Measurements from ENCODE around the gene KLHL35.
"Not testable (repeated sequence)": the region's sequence is repeated elsewhere in the genome, so short reads cannot be mapped to it uniquely, and the experiment has no call there.

The KLHL35 gene

GRCh38 chr11:75387736-75388294 is 45.2 kb downstream of the KLHL35 start:
- no peak for FAIRE-seq

DNA sequence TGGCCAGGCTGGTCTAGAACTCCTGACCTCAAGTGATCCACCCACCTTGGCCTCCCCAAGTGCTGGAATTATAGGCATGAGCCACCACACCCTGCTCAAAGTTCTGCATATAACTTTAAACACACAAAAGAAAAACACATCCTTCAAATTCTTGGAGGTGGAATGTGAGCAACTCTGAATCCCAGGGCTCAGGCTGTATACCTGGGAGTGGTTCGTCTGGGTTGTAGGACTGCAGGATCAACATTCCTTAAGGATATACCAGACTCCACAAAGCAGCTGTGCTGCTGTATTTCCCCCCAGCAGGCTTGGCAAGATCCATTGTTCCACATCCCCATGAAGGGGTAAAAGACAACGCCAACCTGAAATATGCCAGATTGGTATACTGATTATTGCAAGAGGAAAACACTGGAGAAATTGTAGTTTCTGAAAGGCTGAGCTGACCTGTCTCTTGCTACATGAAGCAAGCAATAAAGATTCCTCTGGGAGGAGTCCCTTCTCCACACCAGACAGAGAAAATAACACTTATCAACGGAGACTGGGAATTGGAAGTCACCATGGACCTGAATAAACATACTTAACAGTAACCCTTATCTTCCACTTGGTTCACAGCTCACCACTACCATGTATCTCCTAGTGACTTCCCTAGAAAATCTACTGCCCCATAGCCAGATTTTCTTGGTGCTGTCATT is 45.9 kb downstream of the KLHL35 start:
- no peak for FAIRE-seq

DNA sequence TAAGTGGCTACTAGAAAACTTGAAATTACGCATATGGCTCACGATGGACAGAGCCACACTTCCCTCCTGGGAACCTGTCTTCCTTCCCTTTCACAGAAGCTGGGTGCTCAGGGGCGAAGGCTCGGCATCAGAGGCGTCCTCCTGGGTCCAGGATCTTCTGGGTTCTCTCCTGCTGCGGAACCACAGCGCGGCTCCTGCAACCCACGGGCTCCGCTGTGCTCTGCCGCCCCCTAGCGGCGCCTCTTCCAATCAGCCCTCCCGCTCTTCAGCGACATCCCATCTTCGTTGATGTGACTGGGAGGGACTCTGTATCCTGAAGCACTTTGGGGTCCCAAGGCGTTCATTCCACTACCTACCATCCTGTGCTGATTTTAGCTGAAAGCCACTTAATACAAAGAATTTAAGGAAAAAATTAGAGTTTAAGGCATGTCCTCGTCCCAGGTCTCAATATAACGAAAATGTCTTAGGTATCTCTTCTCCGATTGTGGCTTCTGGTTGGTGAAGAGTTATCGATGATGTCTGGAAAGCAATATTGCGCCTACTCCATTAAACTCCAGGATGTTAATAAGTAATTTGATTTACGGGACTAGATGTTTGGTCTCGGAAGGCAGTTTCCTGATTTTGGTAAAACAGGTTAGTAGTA is 48.4 kb downstream of the KLHL35 start:
- FAIRE-seq, result no peak

DNA sequence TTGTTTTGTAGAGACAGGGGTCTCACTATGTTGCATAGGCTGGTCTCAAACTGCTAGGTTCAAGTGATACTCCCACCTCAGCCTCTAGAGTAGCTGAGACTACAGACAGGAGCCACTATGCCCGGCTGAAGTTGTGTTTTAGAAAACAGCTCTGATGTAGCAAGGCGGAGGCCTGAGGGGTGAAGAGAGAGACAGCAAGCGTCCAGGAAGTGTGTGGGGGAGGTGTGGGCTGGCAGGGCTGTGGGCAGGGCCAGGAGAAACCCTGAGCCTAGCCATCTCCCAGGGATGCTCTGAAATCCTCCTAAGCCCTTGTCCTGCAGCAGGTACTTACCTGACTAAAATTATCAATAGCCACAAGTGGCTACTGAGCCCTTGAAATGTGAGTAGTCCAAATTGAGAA is 49.8 kb downstream of the KLHL35 start:
- no peak for FAIRE-seq

DNA sequence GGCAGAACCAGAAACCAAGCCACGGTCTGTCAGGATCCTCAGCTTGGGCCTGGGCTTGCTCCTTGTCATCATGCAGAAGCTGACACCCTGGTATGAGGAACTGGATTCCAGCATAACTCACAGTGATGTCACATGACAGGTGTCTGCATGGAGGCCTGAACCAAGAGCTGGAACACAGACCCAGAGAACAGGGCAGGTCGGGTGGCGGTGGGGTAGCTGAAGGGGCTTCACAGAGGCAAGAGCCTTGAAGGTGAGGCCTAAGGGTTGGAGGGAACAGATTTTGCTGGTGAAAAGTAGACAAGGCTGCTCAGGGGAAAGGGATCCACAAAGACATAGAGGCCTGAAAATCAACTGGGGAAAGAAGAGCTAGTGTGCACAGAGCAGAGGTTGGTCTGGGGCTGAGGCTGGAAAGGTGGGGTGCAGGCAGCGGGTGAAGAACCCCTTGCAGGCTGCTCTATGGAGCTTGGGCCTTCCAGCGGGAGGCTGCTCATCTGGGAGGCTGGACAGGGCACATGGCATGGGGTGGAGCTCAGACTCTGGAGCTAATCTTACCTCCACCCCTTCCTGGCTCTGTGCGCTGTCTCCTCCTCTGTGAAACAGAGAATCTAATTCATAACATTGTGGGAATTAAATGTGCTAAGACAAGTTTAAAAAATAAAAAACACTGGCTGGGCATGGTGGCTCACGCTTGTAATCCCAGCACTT is 52.1 kb downstream of the KLHL35 start:
- no peak for FAIRE-seq

- FAIRE-seq, result no peak
These were observed 52.8 kb downstream of the KLHL35 start for GRCh38 chr11:75380245-75380644.

DNA sequence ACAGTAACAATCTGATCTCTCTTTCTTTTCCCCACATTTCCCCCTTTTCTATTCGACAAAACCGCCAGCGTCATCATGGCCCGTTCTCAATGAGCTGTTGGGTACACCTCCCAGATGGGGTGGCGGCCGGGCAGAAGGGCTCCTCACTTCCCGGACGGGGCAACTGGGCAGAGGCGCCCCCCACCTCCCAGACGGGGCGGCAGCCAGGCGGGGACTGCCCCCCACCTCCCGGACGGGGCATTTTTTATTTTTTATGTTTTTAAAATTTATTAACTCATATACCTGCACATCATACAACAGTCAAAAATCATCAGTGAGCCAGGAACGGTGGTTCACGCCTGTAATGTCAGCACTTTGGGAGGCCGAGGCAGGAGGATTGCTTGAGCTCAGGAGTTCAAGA is 54.2 kb downstream of the KLHL35 start:
- FAIRE-seq, result not testable (repeated sequence)

DNA sequence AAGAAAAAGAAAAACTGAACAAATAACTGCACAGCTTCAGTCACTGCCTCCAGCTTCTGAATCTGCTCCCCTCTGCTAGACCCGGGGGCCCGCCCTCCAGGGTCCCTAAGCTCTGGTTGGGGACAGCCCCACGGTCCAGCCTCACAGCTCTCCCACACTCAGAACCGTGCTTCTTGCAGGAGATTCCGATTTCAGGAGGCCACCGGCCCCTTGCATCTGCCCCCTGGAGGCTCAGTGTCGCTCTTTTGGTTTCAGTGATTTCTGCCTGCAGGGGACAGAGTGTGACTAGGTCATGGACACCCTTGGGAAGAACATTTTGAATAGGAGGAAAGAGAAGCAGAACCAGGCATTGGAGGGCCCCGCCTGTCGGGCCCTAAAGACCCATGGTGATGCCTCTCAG is 56.8 kb downstream of the KLHL35 start:
- no peak for FAIRE-seq

DNA sequence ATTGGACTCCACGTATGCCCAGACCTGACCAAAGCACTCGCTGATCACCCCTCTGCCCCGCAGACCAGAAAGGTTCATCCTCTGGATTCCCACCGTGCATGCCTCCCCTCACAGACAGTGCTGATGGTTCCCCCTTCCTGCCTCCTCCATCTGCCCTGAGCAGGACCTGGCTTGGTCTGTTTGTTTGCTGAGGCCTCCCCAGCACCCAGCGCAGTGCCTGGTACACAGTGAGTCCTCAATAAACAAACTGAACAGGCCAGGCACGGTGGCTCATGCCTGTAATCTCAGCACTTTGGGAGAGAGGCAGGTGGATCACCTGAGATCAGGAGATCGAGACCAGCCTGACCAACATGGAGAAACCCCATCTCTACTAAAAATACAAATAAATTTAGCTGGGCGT is 57.4 kb downstream of the KLHL35 start:
- FAIRE-seq, result no peak

- no peak for FAIRE-seq
These were observed 58.4 kb downstream of the KLHL35 start for GRCh38 chr11:75374646-75375045.

DNA sequence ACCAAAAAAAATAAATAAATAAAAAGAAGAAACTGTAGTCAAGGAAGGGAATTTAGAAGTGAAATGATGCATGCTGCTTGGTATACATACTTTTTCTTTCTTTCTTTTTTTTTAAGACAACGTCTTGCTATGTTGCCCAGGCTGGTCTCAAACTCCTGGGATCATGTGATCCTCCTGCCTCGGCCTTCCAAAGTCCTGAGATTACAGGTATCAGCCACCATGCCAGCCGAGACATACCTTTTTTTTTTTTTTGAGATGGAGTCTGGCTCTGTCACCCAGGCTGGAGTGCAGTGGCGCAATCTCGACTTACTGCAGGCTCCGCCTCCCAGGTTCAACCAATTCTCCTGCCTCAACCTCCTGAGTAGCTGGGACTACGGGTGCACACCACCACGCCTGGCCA is 59.8 kb downstream of the KLHL35 start:
- no peak for FAIRE-seq

Measured in TTC549 (cell line).